ENCODE results near the gene TM2D1. TPM values are rescaled to one million over a fixed set of nuclear protein-coding genes. Genes with fewer than 3 reads are reported as not detected.

TM2D1 gene
- total and polyA plus RNA-seq, 2 experiments from 2014 or later, result 91.3 to 101 TPM

DNA sequence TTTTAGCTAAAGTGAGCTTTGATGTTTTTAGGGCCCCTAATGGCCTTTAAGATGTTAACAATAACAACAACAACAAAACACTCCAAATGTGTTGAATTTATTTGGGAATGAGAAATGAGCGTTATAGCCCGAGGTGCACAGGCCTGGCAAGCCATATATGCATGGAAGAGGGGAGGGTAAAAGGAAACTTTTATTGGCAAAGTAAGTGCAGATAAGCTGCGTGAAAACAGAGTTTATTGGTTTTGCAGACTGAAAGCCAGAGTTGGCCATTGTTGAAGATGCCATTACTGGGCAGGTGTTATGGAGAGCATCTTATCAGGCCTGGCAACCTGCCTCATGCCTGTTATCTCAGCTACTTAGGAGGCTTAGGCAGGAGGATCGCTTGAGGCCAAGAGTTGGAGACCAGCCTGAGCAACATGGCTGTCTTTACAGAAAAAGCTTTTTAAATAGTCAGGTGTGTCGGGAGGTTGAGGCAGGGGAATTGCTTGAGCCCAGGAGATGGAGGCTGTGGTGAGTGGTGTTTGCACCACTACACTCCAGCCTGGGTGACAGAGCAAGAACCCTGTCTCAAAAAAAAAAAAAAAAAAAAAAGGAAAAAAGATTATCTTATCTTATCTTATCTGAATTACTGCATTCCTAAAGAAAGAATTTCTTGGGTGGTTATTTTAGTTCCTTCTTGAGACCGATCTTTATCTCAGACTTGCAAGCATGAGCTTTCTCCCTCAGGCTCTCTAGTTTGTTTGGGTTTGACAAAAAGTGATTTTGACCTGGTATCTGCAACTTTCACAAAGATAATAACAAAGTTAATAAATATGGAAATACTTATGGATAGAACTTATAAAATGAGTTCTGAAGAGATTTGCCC, 19.0 kb upstream of the TM2D1 start:
- Histone ChIP-seq H3K27ac (peak overlapping the region; percentile 99), H4K20me1 (ENCODE audit: insufficient read depth, poor library complexity, severe bottlenecking) (no peaks in the 10 kb centered on the region), H3K4me2 (peak overlapping the region; percentile 81), H3K27me3 (no peaks in the 10 kb centered on the region), H3K4me1 (ENCODE audit: insufficient read depth) (peaks cover 27% of the 10 kb centered on the region), H3K9me3 (ENCODE audit: low read depth) (no peaks in the 10 kb centered on the region), H3K4me3 (peak overlapping the region; percentile 78), H3K36me3 (replicated peaks; ENCODE audit: insufficient read depth, low read depth) (no peaks in the 10 kb centered on the region), H3K79me2 (peaks cover 53% of the 10 kb centered on the region), H3K9me2 (replicated peaks; ENCODE audit: insufficient read depth) (no peaks in the 10 kb centered on the region), H2AFZ (no peak overlapping the region)
- TF ChIP-seq EZH2phosphoT487 (IDR thresholded peaks at IDR 0.05; ENCODE audit: low read depth, severe bottlenecking, unreplicated experiment), result no peak
- TF ChIP-seq, protein P1, sequence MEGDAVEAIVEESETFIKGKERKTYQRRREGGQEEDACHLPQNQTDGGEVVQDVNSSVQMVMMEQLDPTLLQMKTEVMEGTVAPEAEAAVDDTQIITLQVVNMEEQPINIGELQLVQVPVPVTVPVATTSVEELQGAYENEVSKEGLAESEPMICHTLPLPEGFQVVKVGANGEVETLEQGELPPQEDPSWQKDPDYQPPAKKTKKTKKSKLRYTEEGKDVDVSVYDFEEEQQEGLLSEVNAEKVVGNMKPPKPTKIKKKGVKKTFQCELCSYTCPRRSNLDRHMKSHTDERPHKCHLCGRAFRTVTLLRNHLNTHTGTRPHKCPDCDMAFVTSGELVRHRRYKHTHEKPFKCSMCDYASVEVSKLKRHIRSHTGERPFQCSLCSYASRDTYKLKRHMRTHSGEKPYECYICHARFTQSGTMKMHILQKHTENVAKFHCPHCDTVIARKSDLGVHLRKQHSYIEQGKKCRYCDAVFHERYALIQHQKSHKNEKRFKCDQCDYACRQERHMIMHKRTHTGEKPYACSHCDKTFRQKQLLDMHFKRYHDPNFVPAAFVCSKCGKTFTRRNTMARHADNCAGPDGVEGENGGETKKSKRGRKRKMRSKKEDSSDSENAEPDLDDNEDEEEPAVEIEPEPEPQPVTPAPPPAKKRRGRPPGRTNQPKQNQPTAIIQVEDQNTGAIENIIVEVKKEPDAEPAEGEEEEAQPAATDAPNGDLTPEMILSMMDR (IDR thresholded peaks at IDR 0.05; ENCODE audit: poor library complexity), result no peak
- TF ChIP-seq EZH2 (IDR thresholded peaks at IDR 0.05; ENCODE audit: borderline replicate concordance), result no peak
- peak; percentile 8 for DNase-seq (ENCODE audit: low spot score)
- WGBS (ENCODE audit: low lambda C conversion rate, missing lambda C conversion rate), result 43% methylated on average over 6 of the region's 6 CpGs

DNA sequence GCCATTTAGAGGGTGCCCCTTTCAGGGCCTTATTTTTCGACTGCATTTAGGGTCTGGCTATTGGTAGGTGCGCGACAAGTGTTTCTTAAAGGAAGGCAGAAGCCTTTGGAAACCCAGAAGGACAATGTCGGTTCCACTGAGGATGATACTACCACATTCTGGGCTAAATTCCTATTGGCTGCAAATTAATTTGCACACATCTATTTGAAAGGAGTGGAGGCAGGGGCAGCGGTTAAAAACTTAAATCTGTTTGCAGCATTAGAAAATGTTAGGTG, 18.4 kb upstream of the TM2D1 start:
- Histone ChIP-seq H3K4me1 (ENCODE audit: insufficient read depth) (peaks cover 27% of the 10 kb centered on the region), H3K79me2 (peaks cover 47% of the 10 kb centered on the region), H3K4me3 (peak overlapping the region; percentile 78), H3K4me2 (peak overlapping the region; percentile 81), H2AFZ (peak overlapping the region; percentile 97), H3K27ac (peak overlapping the region; percentile 99), H3K27me3 (no peaks in the 10 kb centered on the region), H3K9me3 (ENCODE audit: low read depth) (no peaks in the 10 kb centered on the region), H4K20me1 (ENCODE audit: insufficient read depth, poor library complexity, severe bottlenecking) (no peaks in the 10 kb centered on the region), H3K36me3 (replicated peaks; ENCODE audit: insufficient read depth, low read depth) (no peaks in the 10 kb centered on the region), H3K9me2 (replicated peaks; ENCODE audit: insufficient read depth) (no peaks in the 10 kb centered on the region)
- no peak for DNase-seq (ENCODE audit: low spot score)
- TF ChIP-seq, protein P1 (IDR thresholded peaks at IDR 0.05; ENCODE audit: poor library complexity), result no peak
- TF ChIP-seq EZH2 (IDR thresholded peaks at IDR 0.05; ENCODE audit: borderline replicate concordance) (no peak), EZH2phosphoT487 (IDR thresholded peaks at IDR 0.05; ENCODE audit: low read depth, severe bottlenecking, unreplicated experiment) (no peak)
- WGBS (ENCODE audit: low lambda C conversion rate, missing lambda C conversion rate), result 27% methylated on average over 5 of the region's 5 CpGs

DNA sequence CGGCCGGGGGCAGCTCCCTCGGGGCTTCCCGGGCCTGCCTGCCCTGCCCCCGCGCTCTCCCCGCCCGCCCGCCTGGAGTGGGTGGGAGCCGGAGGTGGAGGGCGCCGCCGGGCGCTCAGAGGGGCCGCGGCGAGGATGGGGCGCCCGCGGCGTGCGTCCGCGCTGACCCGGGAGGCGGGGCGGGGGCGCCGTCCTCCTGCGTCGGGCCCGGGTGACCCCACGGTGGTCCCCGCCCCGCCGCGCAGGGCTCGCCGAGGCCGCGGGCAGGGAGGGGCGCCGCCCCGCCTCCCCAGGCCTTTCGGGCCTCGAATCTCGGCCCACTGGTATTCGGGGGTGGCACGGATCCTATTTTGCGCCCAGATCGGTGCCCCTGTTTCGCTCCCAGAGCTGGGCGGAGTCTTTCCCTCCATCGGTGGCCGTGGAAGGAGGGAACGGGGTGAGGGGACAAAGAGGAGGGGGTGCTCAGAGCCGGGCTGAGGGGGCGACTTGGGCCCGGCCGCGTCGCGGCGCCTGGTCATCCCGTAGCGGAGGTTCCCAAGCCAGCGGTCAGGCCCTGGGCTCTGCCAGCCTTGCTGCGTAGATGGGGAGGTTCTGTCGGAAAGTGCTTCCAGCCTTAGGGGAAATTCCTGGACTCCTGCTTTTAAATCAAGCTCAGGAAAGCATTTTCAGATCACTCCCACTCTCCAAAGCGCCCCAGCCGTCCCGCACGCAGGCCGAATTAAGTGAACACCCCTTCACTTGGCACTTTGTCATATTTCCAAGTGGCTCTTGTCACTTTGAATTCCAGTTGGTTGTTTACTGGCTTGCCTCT, 17.9 kb upstream of the TM2D1 start:
- Histone ChIP-seq H3K9me3 (ENCODE audit: low read depth) (no peaks in the 10 kb centered on the region), H2AFZ (peak overlapping the region; percentile 97), H4K20me1 (ENCODE audit: insufficient read depth, poor library complexity, severe bottlenecking) (no peaks in the 10 kb centered on the region), H3K36me3 (replicated peaks; ENCODE audit: insufficient read depth, low read depth) (no peaks in the 10 kb centered on the region), H3K79me2 (peaks cover 41% of the 10 kb centered on the region), H3K4me1 (ENCODE audit: insufficient read depth) (peaks cover 27% of the 10 kb centered on the region), H3K27me3 (no peaks in the 10 kb centered on the region), H3K4me2 (peak overlapping the region; percentile 81), H3K27ac (peak overlapping the region; percentile 99), H3K9me2 (replicated peaks; ENCODE audit: insufficient read depth) (no peaks in the 10 kb centered on the region), H3K4me3 (peak overlapping the region; percentile 78)
- peak; percentile 69 for DNase-seq (ENCODE audit: low spot score)
- no peak for TF ChIP-seq EZH2 (IDR thresholded peaks at IDR 0.05; ENCODE audit: borderline replicate concordance)
- no peak for TF ChIP-seq EZH2phosphoT487 (IDR thresholded peaks at IDR 0.05; ENCODE audit: low read depth, severe bottlenecking, unreplicated experiment)
- TF ChIP-seq, protein P1 (IDR thresholded peaks at IDR 0.05; ENCODE audit: poor library complexity), result no peak
- 2% methylated on average over 42 of the region's 74 CpGs for WGBS (ENCODE audit: low lambda C conversion rate, missing lambda C conversion rate)
